ENCODE results near the gene PROP1.
"Not testable (repeated sequence)": the region's sequence is repeated elsewhere in the genome, so short reads cannot be mapped to it uniquely, and the experiment has no call there.

- TF ChIP-seq, protein P1, sequence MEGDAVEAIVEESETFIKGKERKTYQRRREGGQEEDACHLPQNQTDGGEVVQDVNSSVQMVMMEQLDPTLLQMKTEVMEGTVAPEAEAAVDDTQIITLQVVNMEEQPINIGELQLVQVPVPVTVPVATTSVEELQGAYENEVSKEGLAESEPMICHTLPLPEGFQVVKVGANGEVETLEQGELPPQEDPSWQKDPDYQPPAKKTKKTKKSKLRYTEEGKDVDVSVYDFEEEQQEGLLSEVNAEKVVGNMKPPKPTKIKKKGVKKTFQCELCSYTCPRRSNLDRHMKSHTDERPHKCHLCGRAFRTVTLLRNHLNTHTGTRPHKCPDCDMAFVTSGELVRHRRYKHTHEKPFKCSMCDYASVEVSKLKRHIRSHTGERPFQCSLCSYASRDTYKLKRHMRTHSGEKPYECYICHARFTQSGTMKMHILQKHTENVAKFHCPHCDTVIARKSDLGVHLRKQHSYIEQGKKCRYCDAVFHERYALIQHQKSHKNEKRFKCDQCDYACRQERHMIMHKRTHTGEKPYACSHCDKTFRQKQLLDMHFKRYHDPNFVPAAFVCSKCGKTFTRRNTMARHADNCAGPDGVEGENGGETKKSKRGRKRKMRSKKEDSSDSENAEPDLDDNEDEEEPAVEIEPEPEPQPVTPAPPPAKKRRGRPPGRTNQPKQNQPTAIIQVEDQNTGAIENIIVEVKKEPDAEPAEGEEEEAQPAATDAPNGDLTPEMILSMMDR (IDR thresholded peaks at IDR 0.05; ENCODE audit: borderline replicate concordance, extremely low read depth, low read length, poor library complexity, severe bottlenecking), result not testable (repeated sequence)
- TF ChIP-seq EZH2 (IDR thresholded peaks at IDR 0.05; ENCODE audit: borderline replicate concordance, low read depth, low read length, severe bottlenecking), result not testable (repeated sequence)
These were observed 42.9 kb downstream of the PROP1 start for GRCh38 chr5:177953101-177953500.

Data from DND-41 (cell line).